Measurements from ENCODE around the gene ZFYVE21.
"Not testable (repeated sequence)": the region's sequence is repeated elsewhere in the genome, so short reads cannot be mapped to it uniquely, and the experiment has no call there.

Gene ZFYVE21

DNA sequence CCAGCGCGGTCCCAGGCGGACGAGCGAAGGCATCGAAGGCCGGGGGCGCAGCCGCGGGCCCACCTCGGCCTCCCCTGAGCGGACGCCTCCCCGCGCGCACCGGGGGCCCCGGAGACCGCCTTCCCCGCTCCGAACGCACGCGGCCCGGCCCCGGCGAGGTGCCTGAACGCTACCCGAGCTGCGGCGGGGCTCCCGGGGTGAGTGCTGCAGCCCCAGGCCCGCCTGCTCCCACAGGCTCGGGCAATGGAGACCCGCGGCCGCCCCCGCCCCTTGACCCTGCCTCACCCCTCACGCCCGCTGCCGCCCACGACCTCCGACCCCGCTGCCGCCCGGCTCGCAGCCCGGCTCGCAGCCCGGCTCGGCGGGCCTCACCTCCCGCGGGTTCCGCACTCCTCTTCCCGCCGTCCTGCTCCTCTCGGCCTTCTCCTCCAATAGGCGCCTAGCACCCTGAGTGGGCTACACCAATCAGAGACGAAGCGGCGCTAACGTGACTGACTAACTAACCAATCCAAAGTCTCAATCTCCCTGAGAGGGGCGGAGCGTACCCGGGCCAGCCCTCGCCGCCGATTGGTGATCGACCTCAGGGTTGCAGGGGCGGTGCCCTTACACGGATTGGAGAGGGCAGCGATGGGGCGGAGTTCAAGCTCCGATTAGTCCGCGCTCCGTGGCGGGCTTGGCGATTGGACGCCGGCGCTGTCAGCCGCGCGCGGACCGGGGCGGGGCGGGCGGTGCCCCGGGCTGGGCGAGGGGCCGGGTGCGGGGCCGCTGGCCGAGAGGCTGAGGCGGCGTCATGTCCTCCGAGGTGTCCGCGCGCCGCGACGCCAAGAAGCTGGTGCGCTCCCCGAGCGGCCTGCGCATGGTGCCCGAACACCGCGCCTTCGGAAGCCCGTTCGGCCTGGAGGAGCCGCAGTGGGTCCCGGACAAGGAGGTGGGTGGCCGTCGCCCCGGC lies at the start of gene ZFYVE21, which contains the start of gene XRCC3:
Gene ZFYVE21, plus strand, starts transcription at position 759 of the 949 bp plus-strand sequence. Its CDS starts 32 bp downstream, at position 791.
Gene XRCC3, minus strand, starts transcription at position 400 of the 949 bp plus-strand sequence. CDS start 4,364 bp downstream, outside the sequence.
- DNase-seq = peak; percentile 99

DNA sequence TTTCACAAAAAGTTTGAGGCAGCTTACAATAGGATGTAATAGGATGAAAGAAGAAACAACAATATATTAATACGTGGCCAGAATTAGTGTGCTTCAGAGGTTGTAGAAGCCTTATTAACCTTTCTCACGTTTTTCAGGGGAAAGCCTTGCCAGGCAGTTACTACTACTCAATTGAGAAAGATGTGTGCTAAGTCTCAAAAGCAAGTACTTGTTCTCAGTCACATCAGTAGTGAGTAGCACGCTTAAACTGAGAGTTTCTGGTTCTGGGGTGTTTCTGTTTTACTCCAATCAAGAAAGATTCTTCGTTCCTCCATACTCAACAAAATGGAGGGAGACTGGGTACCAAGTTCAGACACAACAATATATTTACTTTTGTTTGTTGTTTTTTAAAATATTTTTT lies 47.9 kb upstream of the ZFYVE21 start:
- no peak for DNase-seq

DNA sequence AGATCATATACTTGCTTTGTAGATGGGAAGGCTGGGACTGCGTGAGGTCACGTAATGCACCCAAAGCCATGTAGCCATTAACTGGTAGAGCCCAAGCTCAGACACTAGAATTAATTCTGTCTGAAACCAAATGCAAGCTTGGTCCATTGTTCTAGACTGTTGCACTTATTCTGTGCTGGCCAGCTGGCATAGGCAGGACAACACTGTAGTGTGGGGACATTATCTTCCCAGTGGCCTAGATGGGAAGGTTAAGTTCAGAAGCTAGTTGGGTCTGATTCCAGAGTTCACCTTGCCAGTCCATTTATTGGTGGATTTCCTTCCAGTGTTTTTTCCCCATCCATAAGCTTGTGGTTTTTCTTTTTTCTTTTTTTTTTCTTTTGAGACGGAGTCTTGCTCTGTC lies 47.5 kb upstream of the ZFYVE21 start:
- no peak for DNase-seq

DNA sequence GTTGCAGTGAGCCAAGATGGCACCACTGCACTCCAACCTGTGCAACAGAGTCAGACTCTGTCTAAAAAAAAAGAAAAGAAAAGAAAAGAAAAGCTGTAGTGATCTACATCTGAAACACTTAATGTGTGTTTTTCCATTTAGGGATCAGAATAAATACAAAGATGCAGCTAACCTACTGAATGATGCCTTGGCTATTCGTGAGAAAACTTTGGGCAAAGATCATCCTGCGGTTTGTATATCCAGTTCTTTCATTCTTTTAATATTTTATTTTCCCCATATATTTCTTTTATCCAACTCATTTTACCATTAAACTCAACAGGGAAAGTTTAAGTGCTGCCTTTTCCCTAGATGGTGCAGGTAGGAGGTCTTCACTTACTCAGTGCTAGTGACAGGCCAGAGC lies 46.2 kb upstream of the ZFYVE21 start:
- no peak for DNase-seq

- DNase-seq = no peak
Measured at GRCh38 chr14:103671911-103672310, 43.7 kb upstream of the ZFYVE21 start.

- DNase-seq = no peak
Measured at GRCh38 chr14:103675957-103676356, 39.7 kb upstream of the ZFYVE21 start.

- no peak for DNase-seq
Measured at GRCh38 chr14:103676881-103677675, 38.5 kb upstream of the ZFYVE21 start.

DNA sequence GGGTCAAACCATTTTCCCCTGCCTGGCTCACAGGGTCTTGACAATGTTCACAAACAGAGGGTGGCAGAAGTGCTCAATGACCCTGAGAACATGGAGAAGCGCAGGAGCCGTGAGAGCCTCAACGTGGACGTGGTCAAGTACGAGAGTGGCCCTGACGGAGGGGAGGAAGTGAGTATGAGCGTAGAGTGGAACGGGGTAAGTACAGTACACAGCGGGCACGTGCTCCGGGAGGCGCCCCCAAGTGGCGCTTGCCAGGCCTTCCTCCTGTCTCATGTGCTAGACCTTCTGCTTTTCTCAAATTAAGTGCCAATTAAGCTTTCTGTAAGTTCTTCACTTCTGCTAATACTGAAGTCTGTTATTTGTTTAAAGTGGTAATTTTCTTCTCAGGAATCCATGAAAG lies 36.3 kb upstream of the ZFYVE21 start:
- peak; percentile 15 for DNase-seq

- no peak for DNase-seq
Measured at GRCh38 chr14:103680491-103681231, 34.9 kb upstream of the ZFYVE21 start.

GRCh38 chr14:103683139-103683538 lies 32.5 kb upstream of the ZFYVE21 start:
- no peak for DNase-seq

DNA sequence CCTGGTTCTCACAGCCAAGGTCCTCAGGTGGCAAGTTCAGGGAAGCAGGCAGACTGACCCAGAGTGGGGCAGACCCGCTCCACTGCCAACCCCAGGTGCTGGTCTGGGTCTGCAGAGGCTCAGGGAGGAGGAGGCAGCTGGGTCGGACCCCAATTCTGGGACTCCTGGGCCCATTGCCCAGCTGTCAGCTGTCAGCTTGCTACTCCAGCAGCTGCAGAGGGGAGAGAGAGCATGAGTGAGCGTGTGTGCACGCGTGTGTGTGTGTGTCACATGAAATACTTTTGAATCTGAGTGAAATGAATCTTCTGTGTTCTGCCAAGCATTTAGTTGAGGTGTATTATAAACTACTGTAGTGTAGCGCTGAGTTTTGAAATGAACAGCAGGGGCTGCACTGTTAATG lies 31.1 kb upstream of the ZFYVE21 start:
- no peak for DNase-seq

DNA sequence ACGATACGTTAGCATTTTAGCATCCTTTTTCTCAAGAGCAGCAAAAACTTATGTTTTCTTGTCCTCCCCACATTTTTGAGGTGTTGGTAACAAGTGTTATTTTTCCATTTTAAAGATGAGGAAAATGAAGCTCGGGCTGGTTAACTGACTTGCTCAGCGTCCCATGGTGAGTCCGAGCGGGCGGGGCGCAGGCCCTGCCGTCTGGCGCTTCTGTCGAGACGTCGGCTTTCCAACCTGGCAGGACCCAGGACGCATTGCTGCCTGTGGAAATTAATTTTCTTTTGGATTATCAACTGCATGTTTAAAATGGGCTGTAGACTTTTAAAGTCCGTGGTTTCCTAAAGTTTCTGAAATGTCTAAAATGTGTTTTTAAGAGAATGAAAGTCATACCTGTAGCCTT lies 30.7 kb upstream of the ZFYVE21 start:
- DNase-seq = no peak

- DNase-seq = no peak
Measured at GRCh38 chr14:103685276-103686211, 30.1 kb upstream of the ZFYVE21 start.

DNA sequence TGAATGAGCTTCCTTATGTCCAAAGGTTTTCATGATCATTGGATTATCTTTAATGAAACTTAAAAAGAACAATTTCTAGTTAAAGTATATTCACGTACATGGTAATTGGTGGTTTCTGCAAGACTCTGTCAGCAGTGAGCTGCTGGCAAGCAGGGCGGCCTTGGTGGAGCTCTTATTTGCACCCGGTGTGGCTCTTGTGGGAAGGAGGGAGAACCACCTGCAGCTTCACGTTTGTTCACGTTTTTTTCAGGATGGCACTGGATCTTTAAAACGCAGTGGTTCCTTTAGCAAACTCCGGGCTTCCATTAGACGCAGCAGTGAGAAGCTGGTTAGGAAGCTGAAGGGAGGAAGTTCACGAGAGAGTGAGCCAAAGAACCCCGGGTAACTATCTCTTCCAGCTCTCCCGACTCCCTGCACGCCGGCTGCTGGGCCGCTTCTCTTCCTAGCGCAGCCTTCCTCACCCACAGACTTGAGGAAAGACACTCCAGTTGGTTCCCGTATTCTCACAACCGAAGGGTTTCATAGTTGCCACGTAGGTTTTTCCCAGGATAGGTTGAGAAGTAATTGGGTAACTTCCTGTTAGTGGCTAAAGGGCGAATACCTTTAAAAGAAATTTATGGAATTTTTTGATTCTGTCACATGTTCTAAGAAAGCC lies 28.7 kb upstream of the ZFYVE21 start:
- no peak for DNase-seq

GRCh38 chr14:103687712-103688111 lies 27.9 kb upstream of the ZFYVE21 start:
- DNase-seq = no peak

GRCh38 chr14:103688441-103688840 lies 27.2 kb upstream of the ZFYVE21 start:
- DNase-seq = no peak

DNA sequence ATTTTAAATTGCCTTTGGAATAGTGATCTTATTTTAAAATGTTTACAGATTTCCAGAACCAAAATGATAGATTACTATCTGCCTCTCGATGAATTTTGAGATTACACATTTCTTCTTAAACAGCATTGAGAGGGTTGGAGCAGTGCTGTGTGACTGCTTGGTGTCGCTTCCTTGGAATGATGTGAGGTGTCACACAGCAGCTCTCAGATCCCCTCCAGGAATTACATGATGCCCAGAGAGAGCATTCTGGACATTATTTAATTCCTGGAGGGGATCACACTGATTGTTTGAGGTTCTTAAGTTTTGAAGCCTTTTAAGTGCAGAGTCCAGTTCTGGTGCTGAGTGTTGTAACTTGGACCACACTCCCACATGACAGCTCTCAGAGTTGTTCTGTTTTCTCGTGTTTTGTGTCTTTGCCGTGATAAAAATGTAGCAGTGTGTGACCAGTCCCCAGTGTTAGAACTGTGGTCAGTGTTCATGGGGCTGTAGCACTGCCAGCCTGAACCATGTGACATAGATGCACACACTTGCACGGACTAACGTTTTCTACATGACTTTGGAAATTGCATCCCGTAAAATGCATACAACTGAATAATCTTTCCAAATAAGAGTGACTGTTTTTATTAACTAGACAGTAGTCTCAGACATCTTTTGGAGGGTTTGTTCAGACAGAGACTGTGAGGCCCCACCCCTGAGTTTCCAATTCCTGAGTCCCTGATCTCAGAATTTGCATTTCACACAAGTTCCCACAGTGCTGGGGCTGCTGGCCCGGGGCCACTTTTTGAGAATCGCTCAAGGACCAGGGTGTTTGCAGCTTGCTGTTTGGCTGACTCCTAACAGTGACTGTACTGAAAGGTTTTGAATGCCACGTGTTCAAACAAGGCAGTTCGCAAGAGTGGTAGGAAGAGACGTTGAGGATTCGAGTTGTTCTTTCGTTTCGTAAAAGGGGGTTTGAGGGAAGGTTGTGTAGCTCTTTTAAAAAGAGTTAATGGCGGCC lies 26.4 kb upstream of the ZFYVE21 start:
- no peak for DNase-seq

DNA sequence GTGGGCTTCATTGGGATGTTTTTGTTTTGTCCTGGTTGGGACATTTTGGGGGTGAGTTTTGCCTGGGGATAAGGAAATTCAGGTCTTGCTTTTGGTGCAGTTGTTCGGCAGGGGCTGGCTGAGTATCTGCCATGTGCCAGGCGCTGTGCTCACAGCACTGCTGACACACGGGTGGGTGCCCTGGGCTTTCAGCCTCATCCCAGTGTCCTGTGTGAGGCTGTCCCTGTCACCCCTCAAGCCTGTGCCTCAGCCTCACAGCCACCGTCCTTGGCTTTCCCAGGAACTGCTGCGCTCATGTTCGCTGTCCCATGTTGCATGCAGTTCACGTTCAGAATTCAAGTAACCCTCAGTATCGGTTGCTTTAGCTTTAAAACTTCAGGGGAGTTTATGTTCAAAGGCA lies 25.3 kb upstream of the ZFYVE21 start:
- no peak for DNase-seq

DNA sequence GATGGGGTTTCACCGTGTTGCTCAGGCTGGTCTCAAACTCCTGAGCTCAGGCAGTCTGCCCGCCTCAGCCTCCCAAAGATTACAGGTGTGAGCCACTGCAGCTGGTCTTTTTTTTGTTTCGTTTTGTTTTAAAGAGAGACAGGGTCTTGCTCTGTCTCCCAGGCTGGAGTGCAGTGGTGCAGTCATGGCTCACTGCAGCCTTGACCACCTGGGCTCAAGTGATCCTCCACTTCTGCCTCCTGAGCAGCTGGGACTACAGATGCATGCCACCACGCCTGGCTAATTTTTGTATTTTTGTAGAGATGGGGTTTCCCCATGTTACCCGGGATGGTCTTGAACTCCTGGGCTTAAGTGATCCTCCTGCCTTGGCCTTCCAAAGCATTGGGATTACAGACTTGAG lies 24.0 kb upstream of the ZFYVE21 start:
- not testable (repeated sequence) for DNase-seq

- DNase-seq = no peak
Measured at GRCh38 chr14:103692159-103692558, 23.5 kb upstream of the ZFYVE21 start.
